HG03521 (cell line): ENCODE results near the gene EXOSC1.
A peak's percentile ranks its signal among the peaks of the same experiment; 100 is the strongest.
"Not testable (repeated sequence)": the region's sequence is repeated elsewhere in the genome, so short reads cannot be mapped to it uniquely, and the experiment has no call there.

Source experiments
- ATAC-seq: cut with Tn5 transposase; IDR thresholded peaks from one replicate; pipeline ENCODE4 v1.9.1; 2021; ENCODE audit warnings: mild to moderate bottlenecking, moderate library complexity; ENCODE audit not compliant: unreplicated experiment

Gene EXOSC1

DNA sequence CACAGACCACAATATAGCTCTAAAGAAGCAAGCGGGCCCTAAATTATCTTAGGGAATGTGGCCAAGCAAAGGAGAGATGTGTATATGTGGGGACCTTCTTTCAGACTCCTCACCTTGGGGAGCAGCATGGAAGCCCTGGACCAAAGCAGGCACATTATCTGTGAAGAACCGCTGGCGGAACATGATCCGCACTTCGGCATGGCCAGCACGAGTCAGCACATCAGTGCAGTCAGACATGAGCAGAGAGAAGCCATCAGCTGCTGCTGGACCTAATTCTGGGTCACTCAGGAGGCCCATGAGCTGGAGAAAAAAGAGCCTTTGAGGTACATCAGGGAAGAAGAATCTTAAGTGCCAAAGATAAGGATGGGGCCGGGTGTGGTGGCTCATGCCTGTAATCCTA, 14.1 kb upstream of the EXOSC1 start:
- no peak for ATAC-seq

DNA sequence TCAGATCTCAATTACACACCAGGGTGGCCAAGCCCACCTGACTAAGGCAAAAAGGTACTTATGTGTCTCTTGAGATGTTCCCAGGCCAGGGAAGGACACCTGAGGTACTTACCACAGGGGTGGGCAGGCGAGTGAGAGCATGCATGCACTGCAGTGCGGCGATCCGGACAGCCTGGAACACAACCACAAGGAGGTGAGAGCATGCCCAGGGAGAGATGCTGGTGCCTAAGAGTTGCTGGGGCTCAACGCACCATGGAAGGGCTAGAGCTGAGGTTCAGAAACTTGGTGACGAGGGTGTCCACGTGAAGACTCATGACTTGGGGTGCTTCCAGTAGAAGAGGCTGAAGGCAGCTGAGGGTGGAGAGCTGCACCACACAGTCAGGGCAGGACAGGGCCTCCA, 13.3 kb upstream of the EXOSC1 start:
- ATAC-seq, result no peak

DNA sequence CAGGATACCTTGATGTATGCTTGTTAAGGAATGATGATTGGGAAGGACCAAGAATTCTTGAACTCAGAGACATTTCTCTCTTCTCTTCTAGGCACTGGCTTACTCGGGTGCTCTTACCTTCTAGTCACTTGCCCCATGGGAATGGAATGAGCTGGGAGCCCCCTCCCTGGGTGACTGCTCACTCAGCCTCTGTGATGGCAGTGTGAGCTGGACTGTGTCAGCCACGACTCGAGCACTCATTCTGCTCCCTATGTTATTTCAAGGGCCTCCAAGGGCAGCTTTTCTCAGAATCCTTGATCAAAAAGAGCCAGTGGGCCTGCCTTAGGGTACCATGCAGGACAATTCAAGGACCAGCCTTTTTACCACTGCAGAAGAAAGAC, 10.9 kb upstream of the EXOSC1 start:
- no peak for ATAC-seq

DNA sequence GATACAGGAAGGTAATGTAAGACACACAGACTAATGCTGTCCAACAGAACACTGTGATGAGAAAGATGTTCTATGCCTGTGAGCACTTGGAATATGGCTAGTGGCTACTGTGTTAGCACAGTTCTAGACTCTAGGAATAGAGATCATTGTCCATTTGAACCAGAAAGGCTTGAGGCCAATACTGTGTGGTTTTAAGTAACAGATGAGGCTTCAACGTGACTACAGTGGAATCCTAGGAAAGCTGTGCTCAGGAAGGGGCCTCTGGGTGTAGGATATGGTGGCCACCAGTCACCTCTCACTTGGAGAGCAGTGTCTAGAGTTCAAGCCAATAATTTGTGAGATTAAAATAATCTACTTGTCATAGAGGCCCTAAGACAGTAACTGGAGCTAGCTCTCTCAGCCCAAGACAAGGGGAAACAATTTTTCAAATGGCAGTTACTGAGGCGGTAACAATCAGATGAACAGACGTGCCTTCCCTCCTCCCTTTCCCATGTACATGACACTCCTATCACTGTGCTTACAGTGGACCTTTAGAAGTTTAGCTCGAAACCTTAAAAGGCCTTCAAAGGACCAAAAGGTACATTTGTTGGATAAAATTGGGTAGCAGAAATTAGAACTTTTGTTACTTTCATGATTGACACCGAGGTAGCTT, 10.4 kb upstream of the EXOSC1 start:
- ATAC-seq, result no peak

DNA sequence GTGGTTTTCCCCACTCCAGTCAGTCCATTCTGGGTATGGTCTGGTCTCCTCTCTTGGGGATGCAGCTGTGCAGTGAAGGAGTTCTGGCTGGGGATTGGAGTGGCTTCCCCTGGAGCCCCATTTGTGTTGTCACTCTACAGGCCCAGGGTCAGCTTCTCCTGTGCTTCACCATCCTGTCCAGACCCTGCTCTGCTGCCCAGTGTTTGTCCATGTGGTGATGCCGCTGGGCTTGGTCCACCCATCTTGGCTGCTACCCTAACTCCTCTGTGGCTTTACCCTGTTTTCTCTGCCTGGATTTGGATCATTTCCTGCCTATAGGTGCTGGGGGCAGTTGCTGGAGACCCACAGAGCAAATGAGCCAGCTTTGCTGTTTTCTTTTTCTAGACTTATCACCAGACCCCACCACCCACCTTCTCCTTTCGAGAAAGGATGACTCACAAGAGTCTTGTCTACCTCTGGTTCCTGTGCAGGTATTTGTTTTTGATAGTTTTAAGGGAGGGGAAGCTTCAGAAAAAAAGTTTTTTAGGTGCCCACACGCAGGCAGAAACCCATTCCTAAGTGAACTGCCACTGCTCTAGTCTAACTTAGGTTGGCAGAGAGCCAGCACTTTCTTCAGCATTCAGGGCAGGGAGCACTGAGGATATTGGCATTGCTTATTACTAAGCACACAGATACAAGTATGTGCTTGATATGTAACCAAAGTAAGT, 8.7 kb upstream of the EXOSC1 start:
- no peak for ATAC-seq

GRCh38 chr10:97452352-97452751, 6.5 kb upstream of the EXOSC1 start:
- ATAC-seq, result no peak

- ATAC-seq, result no peak
Measured at GRCh38 chr10:97451605-97452004, 5.8 kb upstream of the EXOSC1 start.

DNA sequence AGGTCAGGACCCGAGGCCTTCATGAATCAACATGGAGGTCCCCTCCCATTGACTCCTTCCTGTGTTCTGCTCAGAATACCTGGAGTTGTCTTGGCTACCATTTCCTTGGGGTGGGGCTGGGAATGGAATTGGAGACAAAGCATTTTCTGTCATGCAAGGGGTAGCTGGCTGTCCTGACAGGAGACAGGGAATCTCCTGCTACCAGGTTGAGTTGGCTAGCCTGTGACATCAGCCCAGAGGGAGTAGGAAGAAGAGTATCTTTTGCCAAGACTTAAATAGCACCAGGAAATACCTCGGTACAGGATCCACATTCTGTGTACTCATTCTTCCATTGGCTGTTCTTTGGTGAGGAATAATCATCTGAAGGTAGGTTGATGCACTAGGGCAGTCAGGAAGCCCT, 5.0 kb upstream of the EXOSC1 start:
- ATAC-seq, result no peak

GRCh38 chr10:97445357-97445721, 467 bp downstream of the EXOSC1 start:
- no peak for ATAC-seq

DNA sequence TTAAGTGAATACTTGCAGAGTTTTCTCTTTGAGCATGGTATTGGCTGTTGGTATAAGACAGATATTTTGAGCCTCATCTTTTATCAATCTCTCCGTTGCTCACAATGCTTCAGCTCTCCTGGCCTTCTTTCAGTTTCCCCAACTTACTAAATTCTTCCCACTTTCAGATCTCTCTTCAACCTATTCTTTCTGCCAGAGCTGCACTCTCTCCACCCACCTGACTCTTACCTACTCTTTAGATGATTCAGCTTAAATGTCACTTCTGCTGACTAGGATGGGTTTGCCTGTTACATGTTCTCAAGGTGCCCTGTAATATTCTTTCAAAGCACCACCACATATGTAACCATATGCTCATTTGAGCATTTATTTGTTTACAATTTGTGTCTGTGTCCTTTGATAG, 1.6 kb downstream of the EXOSC1 start:
- no peak for ATAC-seq

- no peak for ATAC-seq
Measured at GRCh38 chr10:97442277-97442676, 3.5 kb downstream of the EXOSC1 start.

DNA sequence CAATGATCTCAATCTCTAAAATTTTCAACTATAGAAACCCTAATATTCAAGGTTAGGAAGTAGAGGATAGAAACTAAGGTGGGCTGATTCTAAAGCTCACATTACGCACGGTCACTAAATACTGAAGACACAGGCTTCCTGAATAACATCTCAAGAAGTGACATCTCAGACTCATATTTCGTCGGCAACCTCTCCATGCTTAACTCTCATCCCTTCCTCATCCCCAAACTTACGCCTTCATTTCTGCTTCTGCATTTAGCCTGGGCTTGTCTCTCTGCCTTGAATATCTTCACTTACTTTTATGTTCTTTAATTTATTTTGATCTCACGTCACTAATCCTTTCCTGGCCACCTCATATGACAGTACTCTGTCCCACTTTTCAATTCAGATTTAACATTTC, 10.6 kb downstream of the EXOSC1 start:
- ATAC-seq, result no peak

- ATAC-seq, result no peak
Measured at GRCh38 chr10:97434557-97434956, 11.2 kb downstream of the EXOSC1 start.

- no peak for ATAC-seq
Measured at GRCh38 chr10:97434055-97434454, 11.8 kb downstream of the EXOSC1 start.

DNA sequence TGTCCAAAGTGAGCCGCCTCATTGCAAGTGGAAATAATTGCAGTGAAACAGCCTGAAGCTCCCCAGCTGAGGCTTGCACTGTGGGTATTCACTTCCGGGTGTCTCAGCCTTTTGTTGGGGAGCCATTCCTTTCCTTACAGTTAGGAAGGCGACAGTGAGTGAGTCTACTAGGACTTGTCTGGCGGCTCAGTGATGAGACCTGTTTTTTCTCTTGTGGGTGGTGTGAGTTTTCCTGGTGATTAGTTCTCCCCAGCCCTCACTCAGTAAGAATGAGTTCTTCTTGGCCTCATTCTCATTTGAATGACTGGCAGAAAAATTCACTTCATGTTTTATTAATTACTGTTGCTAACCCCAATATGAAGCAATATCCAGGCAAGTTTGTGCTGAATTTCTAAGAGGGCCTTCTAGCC, 17.2 kb downstream of the EXOSC1 start:
- ATAC-seq, result no peak

- ATAC-seq, result no peak
Measured at GRCh38 chr10:97427571-97428179, 18.1 kb downstream of the EXOSC1 start.

DNA sequence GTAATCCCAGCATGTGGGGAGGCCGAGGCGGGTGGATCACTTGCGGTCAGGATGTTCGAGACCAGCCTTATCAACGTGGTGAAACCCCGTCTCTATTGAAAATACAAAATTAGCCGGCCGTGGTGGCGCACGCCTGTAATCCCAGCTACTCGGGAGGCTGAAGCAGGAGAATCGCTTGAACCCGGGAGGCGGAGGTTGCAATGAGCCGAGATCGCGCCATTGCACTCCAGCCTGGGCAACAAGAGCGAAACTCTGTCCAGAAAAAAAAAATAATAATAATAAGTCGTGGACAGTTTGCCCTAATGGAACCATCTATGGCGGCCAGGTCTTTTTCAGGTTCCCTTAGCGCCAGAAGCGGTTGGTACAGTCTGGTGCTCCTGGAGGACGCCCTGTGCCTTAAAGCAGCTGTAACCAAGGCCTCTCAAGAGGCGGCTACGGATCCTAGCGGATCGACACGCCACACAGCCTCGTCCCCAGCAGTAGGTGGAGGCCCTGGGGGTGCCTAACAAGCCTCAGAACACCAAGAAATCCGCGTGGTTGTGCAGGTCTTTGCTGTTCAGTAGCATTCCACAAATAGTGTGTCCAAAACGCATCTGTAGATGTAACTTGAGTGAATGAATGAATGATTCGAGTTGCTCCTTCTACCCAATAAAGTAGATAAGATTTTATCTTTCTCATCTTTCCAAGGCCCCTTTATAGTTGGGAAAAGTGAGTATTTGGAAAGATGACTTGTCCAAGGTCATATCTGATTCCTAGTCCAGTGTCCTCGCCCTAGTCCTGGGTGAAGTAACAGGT, 18.8 kb downstream of the EXOSC1 start:
- ATAC-seq, result no peak

- peak; percentile 84 for ATAC-seq
Measured at GRCh38 chr10:97425964-97426775, 19.6 kb downstream of the EXOSC1 start, which contains the start of gene PGAM1. TSS of gene PGAM1 (plus strand) at chr10:97426191. CDS start at chr10:97426308, 117 bp downstream.

- ATAC-seq, result not testable (repeated sequence)
Measured at GRCh38 chr10:97423757-97424098, 22.1 kb downstream of the EXOSC1 start.

- ATAC-seq, result no peak
Measured at GRCh38 chr10:97416565-97416964, 29.2 kb downstream of the EXOSC1 start.

- no peak for ATAC-seq
Measured at GRCh38 chr10:97412891-97413304, 32.9 kb downstream of the EXOSC1 start.
